B cell (primary cell): ENCODE results near the gene UPK3A. TPM values are rescaled to one million over a fixed set of nuclear protein-coding genes. Genes with fewer than 3 reads are reported as not detected.

Source experiments
- ATAC-seq: fragments of 200-7000 bp; cut with Tn5 transposase; one replicate; pipeline ENCODE4 v1.10.0; 2021; ENCODE audit warnings: low read depth, mild to moderate bottlenecking, moderate number of reproducible peaks, moderate library complexity
- CTCF ChIA-PET: fragments of 350-600 bp; sonication (Branson Sonifier 250); formaldehyde crosslinking; loops from one replicate; lab custom pipeline; 2021; ENCODE audit warnings: antibody characterized with exemption, inconsistent platforms; lab: Charles Lee
- POLR2A ChIA-PET: fragments of 350-600 bp; sonication (Branson Sonifier 250); formaldehyde crosslinking; loops from one replicate; lab custom pipeline; 2021; ENCODE audit warnings: antibody characterized with exemption; lab: Charles Lee
- DNase-seq: peaks from one replicate; pipeline ENCODE4 v3.0.0; 2013
- H2AFZ ChIP-seq: 2 replicates; pipeline ENCODE4 v1.6.1; 2012; ENCODE audit warnings: mild to moderate bottlenecking, low read depth, low read length; ENCODE audit not compliant: insufficient read depth, poor library complexity, severe bottlenecking
- H3K27ac ChIP-seq, 2 donors: 1 replicate in 1 of 2; 2 replicates in 1 of 2; pipeline ENCODE4 v1.5.1; 2012 to 2013; ENCODE audit warnings: low read length in 2 of 2, mild to moderate bottlenecking in 2 of 2, moderate library complexity in 1 of 2
- H3K27me3 ChIP-seq, 4 experiments: fragments of 200-600 bp in 1 of 4; sonication (generic) in 1 of 4; replicated peaks in 1 of 4; 1 replicate in 2 of 4; 2 replicates in 2 of 4; pipeline versions ENCODE4 v1.6.1 to v1.7.0; 2013 to 2016; ENCODE audit warnings: low read length in 3 of 4, mild to moderate bottlenecking in 2 of 4, mixed read lengths in 1 of 4, moderate library complexity in 1 of 4; ENCODE audit not compliant: insufficient read depth in 4 of 4, control insufficient read depth in 3 of 4; ENCODE audit errors: control extremely low read depth in 1 of 4
- H3K36me3 ChIP-seq, 2 experiments: replicated peaks in 1 of 2; 1 replicate in 1 of 2; 2 replicates in 1 of 2; pipeline versions ENCODE4 v1.6.1 to v1.7.1; 2013; ENCODE audit warnings: low read length in 1 of 2; ENCODE audit not compliant: insufficient read depth in 2 of 2, control insufficient read depth in 1 of 2; ENCODE audit errors: control extremely low read depth in 1 of 2, extremely low read depth in 1 of 2
- H3K4me1 ChIP-seq, 2 donors: fragments of 200-600 bp in 1 of 2; sonication (generic) in 1 of 2; 1 replicate in 1 of 2; 2 replicates in 1 of 2; pipeline versions ENCODE4 v1.5.1 to v1.6.1; 2013 to 2017; ENCODE audit warnings: low read length in 2 of 2; ENCODE audit not compliant: control insufficient read depth in 2 of 2, insufficient read depth in 2 of 2
- H3K4me2 ChIP-seq: replicated peaks from 2 replicates; pipeline ENCODE3; 2012; ENCODE audit warnings: mild to moderate bottlenecking, low read depth, low read length; ENCODE audit not compliant: poor library complexity, severe bottlenecking
- H3K4me3 ChIP-seq, 5 experiments: fragments of 200-600 bp in 1 of 5; sonication (generic) in 1 of 5; 1 replicate in 3 of 5; 2 replicates in 2 of 5; pipeline versions ENCODE4 v1.5.1 to v1.7.0; 2011 to 2016; ENCODE audit warnings: low read length in 4 of 5, mild to moderate bottlenecking in 4 of 5, low read depth in 2 of 5, control low read depth in 1 of 5, moderate library complexity in 1 of 5; ENCODE audit not compliant: insufficient read depth in 1 of 5; ENCODE audit errors: control extremely low read depth in 1 of 5, extremely low read depth in 1 of 5
- H3K79me2 ChIP-seq: fragments of 200-600 bp; sonication (generic); one replicate; pipeline ENCODE4 v1.6.0; 2016; ENCODE audit warnings: low read length; ENCODE audit not compliant: control insufficient read depth, insufficient read depth
- H3K9ac ChIP-seq: fragments of 200-600 bp; sonication (generic); 2 replicates; pipeline ENCODE4 v1.6.1; 2017; ENCODE audit warnings: mild to moderate bottlenecking, low read length, moderate library complexity
- H3K9me3 ChIP-seq, 3 donors: one replicate each; pipeline versions ENCODE4 v1.6.1 to v1.7.1; 2013; ENCODE audit warnings: low read length in 2 of 3; ENCODE audit not compliant: control insufficient read depth in 2 of 3, insufficient read depth in 1 of 3; ENCODE audit errors: control extremely low read depth in 1 of 3
- H4K20me1 ChIP-seq: 2 replicates; pipeline ENCODE4 v1.6.0; 2012; ENCODE audit warnings: mild to moderate bottlenecking, low read length; ENCODE audit not compliant: insufficient read depth, control insufficient read depth, poor library complexity, severe bottlenecking
- H3K27ac Mint-ChIP-seq: one replicate; pipeline ENCODE4 v1.8.0; 2021; ENCODE audit warnings: mixed read lengths
- H3K27me3 Mint-ChIP-seq: one replicate; pipeline ENCODE4 v1.8.0; 2021; ENCODE audit warnings: mixed read lengths
- H3K4me1 Mint-ChIP-seq: one replicate; pipeline ENCODE4 v1.8.0; 2021; ENCODE audit warnings: mixed read lengths
- H3K4me3 Mint-ChIP-seq: one replicate; pipeline ENCODE4 v1.8.0; 2021; ENCODE audit warnings: mixed read lengths
- H3K9me3 Mint-ChIP-seq: one replicate; pipeline ENCODE4 v1.8.0; 2022; ENCODE audit warnings: mixed read lengths; ENCODE audit not compliant: insufficient read depth
- CTCF ChIP-seq: fragments of 200-600 bp; IDR thresholded peaks from one replicate; pipeline ENCODE4 v1.8.0; 2022; ENCODE audit warnings: antibody characterized with exemption, mild to moderate bottlenecking
- EZH2 ChIP-seq: IDR thresholded peaks from 2 replicates; pipeline ENCODE4 v1.6.1; 2012; ENCODE audit warnings: borderline replicate concordance, low read depth, mild to moderate bottlenecking, moderate library complexity, low read length; ENCODE audit not compliant: insufficient read depth, poor library complexity, severe bottlenecking
- WGBS: methylation state at CpG from one replicate; pipeline ENCODE4 v1.1.5; 2013; ENCODE audit warnings: missing lambda C conversion rate; ENCODE audit not compliant: insufficient coverage; 5-methylcytosine and 5-hydroxymethylcytosine counted together
- intact Hi-C: fragments of 100-400 bp; cut with micrococcal nuclease; formaldehyde crosslinking; loops from one replicate; pipeline ENCODE4 v1.10.0; 2022
- polyA plus RNA-seq: library from polyadenylated mRNA; depleted of rRNA; stranded (reverse); fragments of >200 nt; gene quantifications from 2 replicates; pipeline ENCODE4 v1.2.3, GENCODE V29; 2012
- total RNA-seq, 2 donors: library from RNA; stranded (reverse); fragments of 120-200 nt in 1 of 2; gene quantifications; 1 replicate in 1 of 2; 2 replicates in 1 of 2; pipeline versions ENCODE4 v1.2.3 to v1.2.4, GENCODE V29; 2013 to 2022

Gene UPK3A
- total and polyA plus RNA-seq, 2 donors (not counting 1 experiment from before 2014, with no cell fraction given) = not detected

GRCh38 chr22:45316796-45317526 is 32.2 kb downstream of the UPK3A start:
- no peaks in the 10 kb centered on the region for H3K27me3 ChIP-seq
- ChIA-PET CTCF (interaction anchor here (0.6 kb wide), 1 partner anchor 10 kb away, joined by 6 read pairs; no protein-coding TSS in a partner anchor), POLR2A (interaction anchor here (0.7 kb wide), 1 partner anchor 148 kb away, joined by 3 read pairs; no protein-coding TSS in a partner anchor)
- TF ChIP-seq EZH2 = no peak
- no peak for TF ChIP-seq CTCF
- peaks cover 90% of the 10 kb centered on the region for H3K79me2 ChIP-seq
- H3K27ac ChIP-seq = peak overlapping the region; percentile 89 to 97
- H3K9ac ChIP-seq = no peak overlapping the region
- H3K9me3 ChIP-seq = no peaks in the 10 kb centered on the region
- H3K9me3 Mint-ChIP-seq = no peaks in the 10 kb centered on the region
- no peak overlapping the region for H3K4me2 ChIP-seq
- H3K4me1 Mint-ChIP-seq = peaks cover 45% of the 10 kb centered on the region
- H3K4me1 ChIP-seq = peaks cover 25 to 28% of the 10 kb centered on the region in 2 donors
- no peak for ATAC-seq
- peaks cover 5% of the 10 kb centered on the region for H4K20me1 ChIP-seq
- H2AFZ ChIP-seq = no peak overlapping the region
- peak overlapping the region; percentile 97 for H3K27ac Mint-ChIP-seq
- no peak overlapping the region for H3K4me3 Mint-ChIP-seq
- intact Hi-C loops = loop anchor here (5.0 kb wide), 1 partner anchor 120 kb away; no protein-coding TSS in a partner anchor
- 96% methylated on average over 4 of the region's 9 CpGs for WGBS
- DNase-seq = no peak
- H3K36me3 ChIP-seq = peaks cover 0 to 6% of the 10 kb centered on the region in 2 experiments
- no peaks in the 10 kb centered on the region for H3K27me3 Mint-ChIP-seq
- no peak overlapping the region for H3K4me3 ChIP-seq
